Measurements from ENCODE around the gene CREB1. TPM values are rescaled to one million over a fixed set of nuclear protein-coding genes. Genes with fewer than 3 reads are reported as not detected.
"Not testable (repeated sequence)": the region's sequence is repeated elsewhere in the genome, so short reads cannot be mapped to it uniquely, and the experiment has no call there.

The CREB1 gene
- total RNA-seq, 1 donor from 2014 or later = 98.2 TPM

DNA sequence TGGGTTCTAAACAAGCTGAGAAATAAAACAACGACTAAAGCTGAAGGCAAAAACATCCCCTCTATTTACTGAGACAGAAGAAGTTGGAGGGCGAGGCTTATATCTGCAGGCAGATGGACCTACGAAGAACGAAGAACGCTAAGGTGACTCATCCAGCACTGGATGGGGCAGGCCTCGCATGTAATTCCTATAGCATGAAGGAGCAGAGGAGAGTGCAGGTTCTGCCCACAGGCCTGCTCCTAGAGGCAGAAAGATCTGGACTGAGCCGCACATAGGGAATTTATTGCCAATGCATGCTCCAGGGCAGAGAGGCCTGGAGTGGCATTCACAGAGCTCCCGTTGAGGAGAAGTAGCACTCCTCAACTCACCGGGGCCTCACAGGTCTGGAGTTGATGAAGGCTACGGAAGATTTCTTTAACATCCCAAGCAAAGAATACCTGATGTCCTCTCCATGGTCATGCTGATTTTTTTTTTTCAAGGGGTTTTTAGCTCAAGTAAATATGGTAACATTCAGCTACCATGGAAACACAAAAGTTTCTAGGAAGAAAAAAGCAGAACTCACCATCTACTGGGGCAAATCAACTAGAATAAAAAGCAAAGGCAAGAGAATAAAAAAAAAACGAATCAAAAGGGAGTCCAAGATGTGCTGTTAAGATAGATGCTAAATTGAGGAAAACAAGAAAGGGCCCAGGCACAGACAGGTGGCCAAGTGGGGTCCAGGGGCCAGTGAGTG is 105.9 kb downstream of the CREB1 start:
- DNase-seq (ENCODE audit: low spot score) = no peak
- Mint-ChIP-seq H3K36me3 (ENCODE audit: low read depth) (no peaks in the 10 kb centered on the region), H3K4me1 (ENCODE audit: low read depth) (no peaks in the 10 kb centered on the region), H3K27ac (no peak overlapping the region), H3K9me3 (peaks cover 5% of the 10 kb centered on the region), H3K4me3 (no peak overlapping the region), H3K27me3 (ENCODE audit: insufficient read depth) (no peaks in the 10 kb centered on the region)
- intact Hi-C loops (cut with micrococcal nuclease) = no loop called here

DNA sequence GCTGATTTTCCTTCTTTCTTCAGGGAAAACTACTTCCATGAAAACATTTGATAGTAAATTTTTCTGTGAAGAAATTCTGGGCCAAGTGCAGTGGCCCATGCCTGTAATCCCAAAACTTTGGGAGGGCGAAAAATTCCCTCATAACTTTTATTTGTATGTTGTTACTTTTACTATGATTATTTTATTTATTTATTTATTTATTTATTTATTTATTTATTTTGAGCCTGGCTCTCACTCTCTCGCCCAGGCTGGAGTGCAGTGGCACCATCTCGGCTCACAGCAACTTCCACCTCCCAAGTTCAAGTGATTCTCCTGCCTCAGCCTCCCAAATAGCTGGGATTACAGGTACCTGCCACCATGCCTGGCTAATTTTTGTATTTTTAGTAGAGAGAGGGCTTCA is 109.5 kb downstream of the CREB1 start:
- DNase-seq (ENCODE audit: low spot score); H3K4me1 Mint-ChIP-seq (ENCODE audit: low read depth); intact Hi-C loops (cut with micrococcal nuclease); H3K4me3 Mint-ChIP-seq; H3K27me3 Mint-ChIP-seq (ENCODE audit: insufficient read depth); H3K27ac Mint-ChIP-seq; H3K36me3 Mint-ChIP-seq (ENCODE audit: low read depth): not testable (repeated sequence)
- peaks cover 17% of the 10 kb centered on the region for H3K9me3 Mint-ChIP-seq

DNA sequence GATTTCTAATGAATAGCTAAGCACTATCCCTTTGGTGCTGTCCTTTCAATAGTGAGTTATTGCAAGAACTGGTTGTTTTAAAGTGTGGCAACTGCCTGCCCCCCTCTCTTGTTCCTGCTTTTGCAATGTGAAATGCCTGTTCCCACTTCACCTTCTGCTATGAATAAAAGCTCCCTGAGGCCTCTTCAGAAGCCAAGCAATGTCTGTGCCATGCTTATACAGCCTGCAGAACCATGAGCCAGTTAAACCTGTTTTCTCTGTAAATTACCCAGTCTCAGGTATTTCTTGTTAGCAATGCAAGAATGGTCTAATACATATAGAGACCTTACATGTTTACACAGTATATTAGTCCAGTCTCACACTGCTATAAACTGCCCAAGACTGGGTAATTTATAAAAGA is 110.4 kb downstream of the CREB1 start:
- no peaks in the 10 kb centered on the region for H3K36me3 Mint-ChIP-seq (ENCODE audit: low read depth)
- no peaks in the 10 kb centered on the region for H3K27me3 Mint-ChIP-seq (ENCODE audit: insufficient read depth)
- H3K9me3 Mint-ChIP-seq = peaks cover 17% of the 10 kb centered on the region
- H3K4me1 Mint-ChIP-seq (ENCODE audit: low read depth) = no peaks in the 10 kb centered on the region
- intact Hi-C loops (cut with micrococcal nuclease) = no loop called here
- H3K4me3 Mint-ChIP-seq = no peak overlapping the region
- H3K27ac Mint-ChIP-seq = no peak overlapping the region
- DNase-seq (ENCODE audit: low spot score) = no peak

DNA sequence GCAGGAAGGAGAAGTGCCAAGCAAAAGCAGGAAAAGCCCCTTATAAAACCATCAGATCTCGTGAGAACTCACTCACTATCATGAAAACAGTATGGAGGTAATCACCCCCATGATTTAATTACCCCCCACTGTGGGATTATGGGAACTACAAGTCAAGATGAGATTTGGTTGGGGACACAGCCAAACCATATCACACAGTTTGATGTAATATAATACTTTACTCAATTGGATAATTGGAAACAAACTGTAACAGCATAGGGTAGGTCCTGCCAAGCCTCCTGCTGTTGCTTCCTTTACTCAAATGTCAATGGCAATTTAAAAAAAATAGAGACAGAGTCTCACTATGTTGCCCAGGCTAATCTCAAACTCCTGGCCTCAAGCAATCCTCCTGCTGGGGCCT is 110.9 kb downstream of the CREB1 start:
- no peak for DNase-seq (ENCODE audit: low spot score)
- Mint-ChIP-seq H3K9me3 (peaks cover 17% of the 10 kb centered on the region), H3K36me3 (ENCODE audit: low read depth) (no peaks in the 10 kb centered on the region), H3K27ac (no peak overlapping the region), H3K4me1 (ENCODE audit: low read depth) (no peaks in the 10 kb centered on the region), H3K27me3 (ENCODE audit: insufficient read depth) (no peaks in the 10 kb centered on the region), H3K4me3 (no peak overlapping the region)
- intact Hi-C loops (cut with micrococcal nuclease) = no loop called here

- Mint-ChIP-seq H3K27me3 (ENCODE audit: insufficient read depth) (peaks cover 3% of the 10 kb centered on the region), H3K4me3 (no peak overlapping the region), H3K27ac (no peak overlapping the region), H3K4me1 (ENCODE audit: low read depth) (no peaks in the 10 kb centered on the region), H3K9me3 (peaks cover 17% of the 10 kb centered on the region), H3K36me3 (ENCODE audit: low read depth) (no peaks in the 10 kb centered on the region)
- intact Hi-C loops (cut with micrococcal nuclease) = no loop called here
- DNase-seq (ENCODE audit: low spot score) = no peak
Observed at GRCh38 chr2:207643892-207644291, 114.1 kb downstream of the CREB1 start.

- H3K27me3 Mint-ChIP-seq (ENCODE audit: insufficient read depth); intact Hi-C loops (cut with micrococcal nuclease); H3K4me1 Mint-ChIP-seq (ENCODE audit: low read depth); H3K4me3 Mint-ChIP-seq; H3K36me3 Mint-ChIP-seq (ENCODE audit: low read depth); H3K27ac Mint-ChIP-seq; H3K9me3 Mint-ChIP-seq; DNase-seq (ENCODE audit: low spot score): not testable (repeated sequence)
Observed at GRCh38 chr2:207646582-207646981, 116.8 kb downstream of the CREB1 start.

Other genes with a start within 250 kb of the CREB1 start
- 33.2 and 36.1 TPM in 2 replicates for gene METTL21A, start 95.4 kb downstream of the CREB1 start, total RNA-seq
- 6.8 and 8.7 TPM in 2 replicates for gene CCNYL1, start 181.7 kb downstream of the CREB1 start, total RNA-seq
- gene FZD5, start 239.9 kb downstream of the CREB1 start, total RNA-seq = 0.86 and 1.0 TPM in 2 replicates